Esophagus squamous epithelium (tissue), 5 donors: ENCODE results near the gene GRAP. TPM values are rescaled to one million over a fixed set of nuclear protein-coding genes. Genes with fewer than 3 reads are reported as not detected.

Source experiments
- DNase-seq: peaks from one replicate; lab custom pipeline; 2025; lab: John Stamatoyannopoulos, UW
- H3K27ac ChIP-seq, 4 donors: fragments of 200-600 bp; sonication (generic); one replicate each; pipeline ENCODE4 v1.5.1; 2016 to 2019; ENCODE audit warnings: mild to moderate bottlenecking in 1 of 4
- H3K27me3 ChIP-seq, 4 donors: fragments of 200-600 bp; sonication (generic); 1 replicate in 3 of 4; 2 replicates in 1 of 4; pipeline versions ENCODE4 v1.5.1 to v1.6.0; 2017 to 2021; ENCODE audit warnings: antibody characterized with exemption in 1 of 4
- H3K36me3 ChIP-seq, 3 donors: fragments of 200-600 bp; sonication (generic); one replicate each; pipeline ENCODE4 v1.5.1; 2016 to 2019
- H3K4me1 ChIP-seq, 3 donors: fragments of 200-600 bp; sonication (generic); one replicate each; pipeline ENCODE4 v1.5.1; 2017 to 2019
- H3K4me3 ChIP-seq, 4 donors: fragments of 200-600 bp; sonication (generic); 1 replicate in 3 of 4; 2 replicates in 1 of 4; pipeline ENCODE4 v1.5.1; 2016 to 2019; ENCODE audit warnings: mild to moderate bottlenecking in 2 of 4, moderate library complexity in 1 of 4
- H3K9me3 ChIP-seq, 3 donors: fragments of 200-600 bp; sonication (generic); one replicate each; pipeline ENCODE4 v1.5.1; 2016 to 2019
- POLR2A ChIP-seq, 4 donors: fragments of 450-650 bp; IDR thresholded peaks; one replicate each; pipeline ENCODE4 v1.6.1; 2017; ENCODE audit warnings: antibody characterized with exemption in 4 of 4, mild to moderate bottlenecking in 4 of 4, moderate library complexity in 3 of 4
- WGBS, 2 donors: methylation state at CpG; one replicate each; pipeline ENCODE4 v1.1.5; 2018; 5-methylcytosine and 5-hydroxymethylcytosine counted together
- intact Hi-C: fragments of 100-400 bp; cut with DNase I; formaldehyde crosslinking; loops from one replicate; pipeline ENCODE4 v1.15.0; 2022
- total RNA-seq, 4 donors: library from RNA; depleted of rRNA; stranded (reverse); fragments of >200 nt; gene quantifications; one replicate each; pipeline ENCODE4 v1.1.0, GENCODE V29; 2016
- TF ChIP-seq, protein P1 (sequence below), 6 experiments: fragments of 450-650 bp in 4 of 6; fragments of 200-600 bp in 2 of 6; sonication (generic) in 2 of 6; IDR thresholded peaks; one replicate each; pipeline ENCODE4 v1.5.1; 2016 to 2019; ENCODE audit warnings: antibody characterized with exemption in 6 of 6, mild to moderate bottlenecking in 4 of 6, moderate library complexity in 4 of 6
- donor health status: DM: yes; HTN: yes; CAD: no.

The GRAP gene
- total RNA-seq, 4 donors from 2014 or later = 1.0 to 4.2 (median 1.7) TPM

GRCh38 chr17:18981642-18982424 is 64.9 kb downstream of the GRAP start:
- no peaks in the 10 kb centered on the region for H3K9me3 ChIP-seq
- intact Hi-C loops = no loop called here
- 24 to 60% methylated on average over 1 to 14 of the region's 30 CpGs for WGBS, 2 donors
- H3K4me3 ChIP-seq = no peak overlapping the region
- peak overlapping the region; percentile 71 to 85 (median 80) for H3K27ac ChIP-seq
- no peaks in the 10 kb centered on the region for H3K27me3 ChIP-seq
- peaks cover 35 to 85% (median 57%) of the 10 kb centered on the region in 3 donors for H3K4me1 ChIP-seq
- no peak for DNase-seq
- TF ChIP-seq, protein P1, sequence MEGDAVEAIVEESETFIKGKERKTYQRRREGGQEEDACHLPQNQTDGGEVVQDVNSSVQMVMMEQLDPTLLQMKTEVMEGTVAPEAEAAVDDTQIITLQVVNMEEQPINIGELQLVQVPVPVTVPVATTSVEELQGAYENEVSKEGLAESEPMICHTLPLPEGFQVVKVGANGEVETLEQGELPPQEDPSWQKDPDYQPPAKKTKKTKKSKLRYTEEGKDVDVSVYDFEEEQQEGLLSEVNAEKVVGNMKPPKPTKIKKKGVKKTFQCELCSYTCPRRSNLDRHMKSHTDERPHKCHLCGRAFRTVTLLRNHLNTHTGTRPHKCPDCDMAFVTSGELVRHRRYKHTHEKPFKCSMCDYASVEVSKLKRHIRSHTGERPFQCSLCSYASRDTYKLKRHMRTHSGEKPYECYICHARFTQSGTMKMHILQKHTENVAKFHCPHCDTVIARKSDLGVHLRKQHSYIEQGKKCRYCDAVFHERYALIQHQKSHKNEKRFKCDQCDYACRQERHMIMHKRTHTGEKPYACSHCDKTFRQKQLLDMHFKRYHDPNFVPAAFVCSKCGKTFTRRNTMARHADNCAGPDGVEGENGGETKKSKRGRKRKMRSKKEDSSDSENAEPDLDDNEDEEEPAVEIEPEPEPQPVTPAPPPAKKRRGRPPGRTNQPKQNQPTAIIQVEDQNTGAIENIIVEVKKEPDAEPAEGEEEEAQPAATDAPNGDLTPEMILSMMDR (IDR thresholded peaks at IDR 0.05) = no peak
- peak in 1 of 4 donors; percentile 5 for TF ChIP-seq POLR2A (IDR thresholded peaks at IDR 0.05)
- H3K36me3 ChIP-seq = peaks cover 7 to 73% (median 16%) of the 10 kb centered on the region in 3 donors

GRCh38 chr17:18981335-18981641 is 65.5 kb downstream of the GRAP start:
- Histone ChIP-seq H3K27me3 (no peaks in the 10 kb centered on the region), H3K9me3 (no peaks in the 10 kb centered on the region), H3K27ac (peak overlapping the region; percentile 71 to 85 (median 80)), H3K4me1 (peaks cover 35 to 80% (median 51%) of the 10 kb centered on the region in 3 donors), H3K4me3 (no peak overlapping the region), H3K36me3 (peaks cover 10 to 73% (median 16%) of the 10 kb centered on the region in 3 donors)
- 60 to 69% methylated on average over 6 of the region's 6 CpGs for WGBS, 2 donors
- intact Hi-C loops = no loop called here
- DNase-seq = no peak
- TF ChIP-seq, protein P1 (IDR thresholded peaks at IDR 0.05) = no peak
- no peak for TF ChIP-seq POLR2A (IDR thresholded peaks at IDR 0.05)

- Histone ChIP-seq H3K4me3 (no peak overlapping the region), H3K27me3 (no peaks in the 10 kb centered on the region), H3K27ac (peak overlapping the region in 3 of 4 donors; percentile 71 to 85 (median 84)), H3K4me1 (peaks cover 34 to 75% (median 47%) of the 10 kb centered on the region in 3 donors), H3K9me3 (no peaks in the 10 kb centered on the region), H3K36me3 (peaks cover 11 to 70% (median 16%) of the 10 kb centered on the region in 3 donors)
- WGBS, 2 donors = 67 to 85% methylated on average over 8 to 11 of the region's 13 CpGs
- TF ChIP-seq, protein P1 (IDR thresholded peaks at IDR 0.05) = no peak
- TF ChIP-seq POLR2A (IDR thresholded peaks at IDR 0.05) = no peak
- DNase-seq = no peak
- intact Hi-C loops = no loop called here
Measured at GRCh38 chr17:18980682-18981334, 65.9 kb downstream of the GRAP start.

- no peak for TF ChIP-seq POLR2A (IDR thresholded peaks at IDR 0.05)
- TF ChIP-seq, protein P1 (IDR thresholded peaks at IDR 0.05) = no peak
- peaks cover 11 to 80% (median 12%) of the 10 kb centered on the region in 3 donors for H3K36me3 ChIP-seq
- no peak for DNase-seq
- H3K27ac ChIP-seq = peak overlapping the region in 2 of 4 donors; percentile 10 to 84
- 50 to 60% methylated on average over 1 to 4 of the region's 17 CpGs for WGBS, 2 donors
- H3K4me3 ChIP-seq = no peak overlapping the region
- intact Hi-C loops = no loop called here
- H3K4me1 ChIP-seq = peaks cover 20 to 69% (median 31%) of the 10 kb centered on the region in 3 donors
- H3K27me3 ChIP-seq = no peaks in the 10 kb centered on the region
- no peaks in the 10 kb centered on the region for H3K9me3 ChIP-seq
Measured at GRCh38 chr17:18978655-18979054, 68.1 kb downstream of the GRAP start.

- 80% methylated on average over 1 of the region's 13 CpGs; no CpG with 5 or more reads in 1 of the 2 donors for WGBS, 2 donors
Measured at GRCh38 chr17:18978050-18978449, 68.7 kb downstream of the GRAP start.

More at GRCh38 chr17:18978050-18978449, 68.7 kb downstream of the GRAP start:
- peaks cover 11 to 81% (median 12%) of the 10 kb centered on the region in 3 donors for H3K36me3 ChIP-seq
- peak overlapping the region in 2 of 4 donors; percentile 21 to 84 for H3K27ac ChIP-seq
- no peak for DNase-seq
- intact Hi-C loops = no loop called here
- no peak for TF ChIP-seq POLR2A (IDR thresholded peaks at IDR 0.05)
- TF ChIP-seq, protein P1 (IDR thresholded peaks at IDR 0.05) = no peak
- H3K9me3 ChIP-seq = no peaks in the 10 kb centered on the region
- H3K4me1 ChIP-seq = peaks cover 19 to 63% (median 25%) of the 10 kb centered on the region in 3 donors
- H3K4me3 ChIP-seq = no peak overlapping the region
- no peaks in the 10 kb centered on the region for H3K27me3 ChIP-seq
